Suppressor macrophage (primary cell): ENCODE results near the gene MMP11.
A peak's percentile ranks its signal among the peaks of the same experiment; 100 is the strongest.

Source experiments
- DNase-seq, 4 experiments: peaks; one replicate each; pipeline ENCODE4 v3.0.0-alpha.2; 2020 to 2022

The MMP11 gene

GRCh38 chr22:23762842-23763578, 9.6 kb upstream of the MMP11 start, which contains the start of gene C22orf15:
C22orf15 (plus strand) TSS chr22:23762990; CDS start chr22:23763307, 317 bp downstream.
- DNase-seq = peak in 1 of 4 experiments; percentile 29

- DNase-seq = peak in 2 of 4 experiments; percentile 49 to 58
Measured at GRCh38 chr22:23763579-23763945, 9.1 kb upstream of the MMP11 start.

- no peak for DNase-seq
Measured at GRCh38 chr22:23763954-23764353, 8.7 kb upstream of the MMP11 start.

GRCh38 chr22:23764899-23765881, 7.5 kb upstream of the MMP11 start:
- DNase-seq = no peak

- DNase-seq = no peak
Measured at GRCh38 chr22:23767303-23767672, 5.4 kb upstream of the MMP11 start.

- peak; percentile 94 to 97 (median 96) for DNase-seq
Measured at GRCh38 chr22:23767673-23768548, 4.7 kb upstream of the MMP11 start, which contains the start of gene CHCHD10. CHCHD10 (minus strand) TSS chr22:23767972; CDS start chr22:23767874, 98 bp downstream.

GRCh38 chr22:23769321-23769965, 3.2 kb upstream of the MMP11 start:
- no peak for DNase-seq

GRCh38 chr22:23772315-23772648, 367 bp upstream of the MMP11 start:
- no peak for DNase-seq

GRCh38 chr22:23773483-23774113, 949 bp downstream of the MMP11 start:
- DNase-seq = no peak

- DNase-seq = no peak
Measured at GRCh38 chr22:23774114-23774921, 1.7 kb downstream of the MMP11 start.

GRCh38 chr22:23774922-23775436, 2.3 kb downstream of the MMP11 start:
- DNase-seq = no peak

- no peak for DNase-seq
Measured at GRCh38 chr22:23775779-23776375, 3.2 kb downstream of the MMP11 start.

- no peak for DNase-seq
Measured at GRCh38 chr22:23777776-23778576, 5.3 kb downstream of the MMP11 start.

GRCh38 chr22:23778577-23778900, 5.9 kb downstream of the MMP11 start:
- no peak for DNase-seq

GRCh38 chr22:23779083-23779482, 6.4 kb downstream of the MMP11 start:
- DNase-seq = no peak

- no peak for DNase-seq
Measured at GRCh38 chr22:23779731-23780130, 7.1 kb downstream of the MMP11 start.

- no peak for DNase-seq
Measured at GRCh38 chr22:23780146-23780748, 7.6 kb downstream of the MMP11 start.

- no peak for DNase-seq
Measured at GRCh38 chr22:23781065-23781464, 8.4 kb downstream of the MMP11 start.
